ENCODE measurements around the gene NTF3. TPM values are rescaled to one million over a fixed set of nuclear protein-coding genes. Genes with fewer than 3 reads are reported as not detected.

Gene NTF3
- total and polyA plus RNA-seq, 10 donors: 0.72 to 5.8 (median 2.7) TPM; not detected in 1

- DNase-seq: no peak
- TF ChIP-seq POLR2A (IDR thresholded peaks at IDR 0.05): no peak
- no peak for TF ChIP-seq CTCF (IDR thresholded peaks at IDR 0.05 in 8 of 11, conservative IDR thresholded peaks at IDR 0.05 in 3 of 11)
- no peak for TF ChIP-seq POLR2AphosphoS5 (IDR thresholded peaks at IDR 0.05)
- H3K27me3 ChIP-seq (replicated peaks in 1 of 7): peaks cover 0 to 11% (median 0%) of the 10 kb centered on the region in 7 donors
- intact Hi-C loops (cut with DNase I; ENCODE audit: low total_unique reads): no loop called here
- 72 to 86% (median 82%) methylated on average over 6 of the region's 6 CpGs for WGBS, 5 donors
- no peak overlapping the region for H3K27ac ChIP-seq
- H3K4me1 ChIP-seq: no peaks in the 10 kb centered on the region
- H3K36me3 ChIP-seq: no peaks in the 10 kb centered on the region
- H3K4me3 ChIP-seq: no peak overlapping the region
- H3K9me3 ChIP-seq: peaks cover 0 to 13% (median 12%) of the 10 kb centered on the region in 8 donors
Observed at GRCh38 chr12:5407034-5407856, 24.7 kb upstream of the NTF3 start.

GRCh38 chr12:5409619-5410018 is 22.3 kb upstream of the NTF3 start:
- intact Hi-C loops (cut with DNase I; ENCODE audit: low total_unique reads): no loop called here
- H3K4me1 ChIP-seq: no peaks in the 10 kb centered on the region
- no peaks in the 10 kb centered on the region for H3K36me3 ChIP-seq
- no peak for DNase-seq
- WGBS, 5 donors: 53 to 84% (median 77%) methylated on average over 1 of the region's 1 CpG
- peaks cover 0 to 9% (median 0%) of the 10 kb centered on the region in 7 donors for H3K27me3 ChIP-seq (replicated peaks in 1 of 7)
- peaks cover 0 to 15% (median 12%) of the 10 kb centered on the region in 8 donors for H3K9me3 ChIP-seq
- no peak overlapping the region for H3K27ac ChIP-seq
- TF ChIP-seq POLR2AphosphoS5 (IDR thresholded peaks at IDR 0.05) (no peak), CTCF (IDR thresholded peaks at IDR 0.05 in 8 of 11, conservative IDR thresholded peaks at IDR 0.05 in 3 of 11) (no peak)
- H3K4me3 ChIP-seq: no peak overlapping the region

- Histone ChIP-seq H3K9me3 (peaks cover 0 to 15% (median 6%) of the 10 kb centered on the region in 8 donors), H3K27me3 (replicated peaks in 1 of 7) (peaks cover 0 to 17% (median 0%) of the 10 kb centered on the region in 7 donors), H3K4me3 (no peak overlapping the region), H3K27ac (no peak overlapping the region), H3K36me3 (no peaks in the 10 kb centered on the region), H3K4me1 (no peaks in the 10 kb centered on the region)
- no peak for DNase-seq
- no peak for TF ChIP-seq POLR2A (IDR thresholded peaks at IDR 0.05)
- TF ChIP-seq POLR2AphosphoS5 (IDR thresholded peaks at IDR 0.05): no peak
- no peak for TF ChIP-seq CTCF (IDR thresholded peaks at IDR 0.05 in 8 of 11, conservative IDR thresholded peaks at IDR 0.05 in 3 of 11)
- intact Hi-C loops (cut with DNase I; ENCODE audit: low total_unique reads): no loop called here
- WGBS, 5 donors: 82 to 98% (median 93%) methylated on average over 1 of the region's 1 CpG
Observed at GRCh38 chr12:5416571-5416970, 15.3 kb upstream of the NTF3 start.

GRCh38 chr12:5417500-5417899 is 14.4 kb upstream of the NTF3 start:
- intact Hi-C loops (cut with DNase I; ENCODE audit: low total_unique reads): no loop called here
- no peak overlapping the region for H3K27ac ChIP-seq
- H3K36me3 ChIP-seq: no peaks in the 10 kb centered on the region
- H3K4me3 ChIP-seq: no peak overlapping the region
- no peaks in the 10 kb centered on the region for H3K4me1 ChIP-seq
- no peak for TF ChIP-seq POLR2A (IDR thresholded peaks at IDR 0.05)
- no peak for TF ChIP-seq POLR2AphosphoS5 (IDR thresholded peaks at IDR 0.05)
- TF ChIP-seq CTCF (IDR thresholded peaks at IDR 0.05 in 8 of 11, conservative IDR thresholded peaks at IDR 0.05 in 3 of 11): no peak
- DNase-seq: no peak
- H3K27me3 ChIP-seq (replicated peaks in 1 of 7): peaks cover 0 to 20% (median 0%) of the 10 kb centered on the region in 7 donors
- H3K9me3 ChIP-seq: peaks cover 0 to 7% (median 0%) of the 10 kb centered on the region in 8 donors

Data from spleen (tissue), 11 donors.